GM12878 (cell line): ENCODE data around the gene MRAP2. TPM values are rescaled to one million over a fixed set of nuclear protein-coding genes. Genes with fewer than 3 reads are reported as not detected.
"Not testable (repeated sequence)": the region's sequence is repeated elsewhere in the genome, so short reads cannot be mapped to it uniquely, and the experiment has no call there.

ENCODE experiments used
- ATAC-seq: fragments of 200-7000 bp; cut with Tn5 transposase; 3 replicates; pipeline ENCODE4 v1.9.1; 2020; ENCODE audit warnings: mild to moderate bottlenecking, moderate library complexity
- BruUV-seq: library from RNA; stranded (reverse); fragments of 400-500 nt; replicated peaks from 2 replicates; lab custom pipeline; 2021; lab: Mats Ljungman, UMichigan
- CTCF ChIA-PET: fragments of 300-600 bp; sonication (Branson Sonifier 250); formaldehyde crosslinking; extraction: SDS; loops from one replicate; lab custom pipeline; 2021; ENCODE audit warnings: inconsistent platforms; lab: Yijun Ruan, JAX
- POLR2A ChIA-PET: fragments of 350-600 bp; formaldehyde crosslinking; extraction: SDS; loops from one replicate; lab custom pipeline; 2021; ENCODE audit warnings: inconsistent platforms; lab: Charles Lee
- RAD21 ChIA-PET: fragments of 300-600 bp; sonication (Branson Sonifier 250); formaldehyde crosslinking; loops from one replicate; lab custom pipeline; 2023; ENCODE audit warnings: antibody characterized with exemption; ENCODE audit not compliant: unreplicated experiment; lab: Charles Lee
- SMC1A ChIA-PET: fragments of 300-600 bp; sonication (Branson Sonifier 250); formaldehyde crosslinking; loops from one replicate; lab custom pipeline; 2023; ENCODE audit not compliant: unreplicated experiment, uncharacterized antibody; lab: Charles Lee
- DNase-seq: peaks from one replicate; pipeline ENCODE4 v3.0.0-alpha.2; 2011; ENCODE audit warnings: low read depth, low spot score
- FAIRE-seq: peaks from 3 replicates; lab custom pipeline; 2011; peaks lifted over from hg19 to GRCh38; lab: Jason Lieb, UNC
- H2AFZ ChIP-seq: 2 replicates; pipeline ENCODE4 v1.6.0; 2011; ENCODE audit warnings: low read depth, low read length, control low read depth; ENCODE audit not compliant: control insufficient read depth
- H3K27ac ChIP-seq: 2 replicates; pipeline ENCODE4 v1.5.1; 2011; ENCODE audit warnings: control low read depth; ENCODE audit not compliant: control insufficient read depth, insufficient read depth
- H3K27me3 ChIP-seq, 2 experiments: replicated peaks in 1 of 2; 2 replicates each; pipeline versions ENCODE4 v1.6.0 to v1.6.1; 2011; ENCODE audit warnings: low read length in 1 of 2; ENCODE audit not compliant: control insufficient read depth in 2 of 2, insufficient read depth in 2 of 2
- H3K36me3 ChIP-seq, 2 experiments: 2 replicates each; pipeline ENCODE4 v1.5.1; 2011; ENCODE audit warnings: low read length in 1 of 2; ENCODE audit not compliant: control insufficient read depth in 2 of 2, insufficient read depth in 2 of 2
- H3K4me1 ChIP-seq: 2 replicates; pipeline ENCODE4 v1.6.1; 2011; ENCODE audit warnings: mild to moderate bottlenecking, low read length, moderate library complexity, mixed read lengths; ENCODE audit not compliant: control insufficient read depth, insufficient read depth
- H3K4me2 ChIP-seq: 2 replicates; pipeline ENCODE4 v1.6.0; 2011; ENCODE audit warnings: control low read depth; ENCODE audit not compliant: control insufficient read depth, insufficient read depth
- H3K4me3 ChIP-seq: fragments of 200-600 bp; sonication (generic); 2 replicates; pipeline ENCODE4 v1.5.1; 2016
- H3K79me2 ChIP-seq: 2 replicates; pipeline ENCODE4 v1.6.0; 2011; ENCODE audit warnings: low read length; ENCODE audit not compliant: control insufficient read depth, insufficient read depth
- H3K9ac ChIP-seq: 2 replicates; pipeline ENCODE4 v1.8.0; 2011; ENCODE audit warnings: low read length, control low read depth, mixed read lengths; ENCODE audit not compliant: control insufficient read depth, insufficient read depth
- H3K9me3 ChIP-seq: replicated peaks from 3 replicates; pipeline ENCODE4 v1.5.1; 2011; ENCODE audit warnings: mild to moderate bottlenecking, low read length; ENCODE audit not compliant: control insufficient read depth, insufficient read depth
- H4K20me1 ChIP-seq: 2 replicates; pipeline ENCODE4 v1.6.0; 2011; ENCODE audit not compliant: control insufficient read depth, insufficient read depth
- CREB1 ChIP-seq: IDR thresholded peaks from 2 replicates; pipeline ENCODE4 v1.6.1; 2012; ENCODE audit warnings: low read depth, mild to moderate bottlenecking, inconsistent platforms
- PBX3 ChIP-seq: IDR thresholded peaks from 2 replicates; pipeline ENCODE4 v1.6.1; 2011; ENCODE audit warnings: mild to moderate bottlenecking, low read depth, low read length, moderate library complexity; ENCODE audit not compliant: insufficient replicate concordance
- POU2F2 ChIP-seq: IDR thresholded peaks from 3 replicates; pipeline ENCODE4 v1.6.1; 2011; ENCODE audit warnings: low read depth, mild to moderate bottlenecking, low read length, borderline replicate concordance
- WGBS: methylation state at CpG from one replicate; pipeline ENCODE4 v1.1.6; 2016; ENCODE audit warnings: low lambda C conversion rate; ENCODE audit not compliant: insufficient replicate concordance, insufficient coverage; ENCODE audit errors: missing lambda C conversion rate; 5-methylcytosine and 5-hydroxymethylcytosine counted together
- in situ Hi-C: fragments of 300-500 bp; cut with MboI; formaldehyde crosslinking; loops from 9 replicates; pipeline ENCODE4 v1.14.3; 2018; ENCODE audit warnings: mixed read lengths
- intact Hi-C: fragments of 100-400 bp; cut with micrococcal nuclease; formaldehyde crosslinking; loops from one replicate; pipeline ENCODE4 v1.14.2; 2022; ENCODE audit not compliant: unreplicated experiment
- polyA plus RNA-seq, 11 experiments: library from polyadenylated mRNA; depleted of rRNA in 4 of 11; unstranded in 6 of 11; stranded (reverse) in 5 of 11; fragments of >200 nt; fragmentation: Nextera tagmentation in 4 of 11; fragmentation: Illumina TruSeq in 1 of 11; extraction: Ambion mirVana in 4 of 11; extraction: Trizol in 1 of 11; gene quantifications; 1 replicate in 1 of 11; 2 replicates in 10 of 11; pipeline versions ENCODE4 v1.2.1 to v1.2.3, GENCODE V29; 2011 to 2016; ENCODE audit warnings: inconsistent platforms in 2 of 11, missing spikeins in 2 of 11, low read depth in 1 of 11
- total RNA-seq, 4 experiments: library from RNA; depleted of rRNA in 3 of 4; stranded (reverse); fragments of >200 nt in 3 of 4; fragmentation: Illumina TruSeq in 1 of 4; extraction: Trizol in 1 of 4; gene quantifications; 2 replicates each; pipeline versions ENCODE4 v1.2.1 to v1.2.3, GENCODE V29; 2013 to 2021
- TF ChIP-seq, protein P1 (sequence below): IDR thresholded peaks from 2 replicates; pipeline ENCODE4 v1.6.1; 2011; ENCODE audit warnings: borderline replicate concordance, low read depth, mild to moderate bottlenecking, moderate library complexity, mixed read lengths, low read length; ENCODE audit not compliant: insufficient read depth; ENCODE audit errors: extremely low read length

The MRAP2 gene
- total and polyA plus RNA-seq, 10 of the 15 experiments (the other 5 are each of a cell fraction or from before 2014, with no cell fraction given), result not detected

- TF ChIP-seq CREB1, result no peak
- TF ChIP-seq PBX3, result no peak
- TF ChIP-seq POU2F2, result no peak
- TF ChIP-seq, all 136 proteins: peak for 0
Measured at GRCh38 chr6:84027340-84028181, 6.0 kb upstream of the MRAP2 start (continued).

DNA sequence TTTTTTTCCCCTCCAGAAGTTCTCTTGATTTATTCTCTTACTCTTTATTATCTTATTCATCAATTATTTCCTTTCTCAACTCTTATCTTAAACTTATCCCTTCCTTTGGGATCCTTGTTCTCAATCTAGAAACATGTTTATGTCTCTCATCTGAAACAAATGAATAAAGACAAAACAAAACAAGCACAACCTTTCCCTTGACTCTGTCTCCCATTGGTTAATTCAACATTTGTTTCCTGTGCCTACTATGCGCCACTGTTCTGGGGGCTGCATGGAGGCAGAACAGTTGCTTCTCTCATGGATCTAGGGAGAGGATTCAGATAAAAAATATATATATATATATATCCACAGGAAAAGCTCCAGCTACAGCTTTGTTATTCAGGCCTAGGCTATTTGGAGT, 5.2 kb upstream of the MRAP2 start:
- Histone ChIP-seq H3K4me1 (no peaks in the 10 kb centered on the region), H2AFZ (no peak overlapping the region), H4K20me1 (no peaks in the 10 kb centered on the region), H3K9me3 (no peaks in the 10 kb centered on the region), H3K27ac (no peak overlapping the region), H3K79me2 (no peaks in the 10 kb centered on the region), H3K4me2 (no peak overlapping the region), H3K27me3 (peaks cover 0 to 2% of the 10 kb centered on the region in 2 experiments; a peak in 3 of 4 replicates), H3K9ac (no peak overlapping the region), H3K36me3 (no peaks in the 10 kb centered on the region), H3K4me3 (no peak overlapping the region)
- FAIRE-seq, result no peak
- no peak for ATAC-seq
- ChIA-PET CTCF (interaction anchor here (0.5 kb wide), 1 partner anchor 9 kb away, joined by 4 read pairs; no protein-coding TSS in a partner anchor), SMC1A (no interaction called here), RAD21 (no interaction called here), POLR2A (no interaction called here)
- TF ChIP-seq, protein P1, sequence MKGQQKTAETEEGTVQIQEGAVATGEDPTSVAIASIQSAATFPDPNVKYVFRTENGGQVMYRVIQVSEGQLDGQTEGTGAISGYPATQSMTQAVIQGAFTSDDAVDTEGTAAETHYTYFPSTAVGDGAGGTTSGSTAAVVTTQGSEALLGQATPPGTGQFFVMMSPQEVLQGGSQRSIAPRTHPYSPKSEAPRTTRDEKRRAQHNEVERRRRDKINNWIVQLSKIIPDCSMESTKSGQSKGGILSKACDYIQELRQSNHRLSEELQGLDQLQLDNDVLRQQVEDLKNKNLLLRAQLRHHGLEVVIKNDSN, result no peak
- in situ Hi-C loops (no loop called here), intact Hi-C loops (no loop called here)
- DNase-seq, result no peak
- WGBS, result 96% methylated on average over 1 of the region's 1 CpG
- no TSS peak for BruUV-seq

DNA sequence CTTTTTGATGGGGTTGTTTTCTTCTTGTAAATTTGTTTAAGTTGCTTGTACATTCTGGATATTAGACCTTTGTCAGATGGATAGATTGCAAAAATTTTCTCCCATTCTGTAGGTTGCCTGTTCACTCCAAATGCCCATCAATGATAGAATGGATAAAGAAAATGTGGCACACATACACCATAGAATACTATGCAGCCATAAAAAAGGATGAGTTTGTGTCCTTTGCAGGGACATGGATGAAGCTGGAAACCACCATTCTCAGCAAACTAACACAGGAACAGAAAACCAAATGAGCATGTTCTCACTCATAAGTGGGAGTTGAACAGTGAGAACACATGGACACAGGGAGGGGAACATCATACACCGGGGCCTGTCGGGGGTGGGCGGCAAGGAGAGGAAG, 1.6 kb upstream of the MRAP2 start:
- H3K4me2 ChIP-seq, SMC1A ChIA-PET, H3K36me3 ChIP-seq, POLR2A ChIA-PET, H3K27me3 ChIP-seq, H3K4me1 ChIP-seq, H3K79me2 ChIP-seq, H4K20me1 ChIP-seq, H3K9me3 ChIP-seq, H3K9ac ChIP-seq, CTCF ChIA-PET, ATAC-seq, RAD21 ChIA-PET, in situ Hi-C loops, intact Hi-C loops, FAIRE-seq, H3K4me3 ChIP-seq, DNase-seq, H2AFZ ChIP-seq, H3K27ac ChIP-seq, BruUV-seq: not testable (repeated sequence)
- 92% methylated on average over 2 of the region's 3 CpGs for WGBS
